Upper lobe of right lung (tissue), 1 donor: Measurements from ENCODE around the gene OR6K2. TPM values are rescaled to one million over a fixed set of nuclear protein-coding genes. Genes with fewer than 3 reads are reported as not detected.
"Not testable (repeated sequence)": the region's sequence is repeated elsewhere in the genome, so short reads cannot be mapped to it uniquely, and the experiment has no call there.

ENCODE experiments used
- ATAC-seq: fragments of 200-7000 bp; cut with Tn5 transposase; one replicate; pipeline ENCODE4 v1.9.1; 2020; ENCODE audit warnings: mild to moderate bottlenecking, moderate library complexity
- DNase-seq: peaks from one replicate; pipeline ENCODE4 v3.0.0-alpha.2; 2020
- H3K27ac ChIP-seq: fragments of 200-600 bp; one replicate; pipeline ENCODE4 v1.8.0; 2022
- H3K27me3 ChIP-seq: fragments of 200-600 bp; one replicate; pipeline ENCODE4 v1.8.0; 2022; ENCODE audit warnings: mild to moderate bottlenecking
- H3K36me3 ChIP-seq: fragments of 200-600 bp; one replicate; pipeline ENCODE4 v1.8.0; 2022
- H3K4me1 ChIP-seq: fragments of 200-600 bp; one replicate; pipeline ENCODE4 v1.8.0; 2022
- H3K4me3 ChIP-seq: fragments of 200-600 bp; one replicate; pipeline ENCODE4 v1.8.0; 2022; ENCODE audit warnings: mild to moderate bottlenecking
- H3K9me3 ChIP-seq: fragments of 200-600 bp; one replicate; pipeline ENCODE4 v1.8.0; 2022
- CTCF ChIP-seq: fragments of 200-600 bp; IDR thresholded peaks from one replicate; pipeline ENCODE4 v1.8.0; 2022; ENCODE audit warnings: antibody characterized with exemption
- intact Hi-C: fragments of 100-400 bp; cut with DNase I; formaldehyde crosslinking; loops from one replicate; pipeline ENCODE4 v1.11.0; 2022
- total RNA-seq: library from RNA; stranded (reverse); fragmentation: NEBNext Ultra II Directional; extraction: Animal tissue kit (Norgen Biotek cat#: 25700); gene quantifications from one replicate; pipeline ENCODE4 v1.2.1, GENCODE V29; 2021
- donor health status: DM: no; HTN: yes; CAD: no; lungs with severe emphysema.

Gene OR6K2
- total RNA-seq, 1 donor from 2014 or later = not detected

GRCh38 chr1:158714754-158715153, 14.3 kb upstream of the OR6K2 start:
- ATAC-seq = no peak
- Histone ChIP-seq H3K27ac (no peak overlapping the region), H3K36me3 (no peaks in the 10 kb centered on the region), H3K4me3 (no peak overlapping the region), H3K4me1 (no peaks in the 10 kb centered on the region), H3K9me3 (no peaks in the 10 kb centered on the region), H3K27me3 (no peaks in the 10 kb centered on the region)
- intact Hi-C loops = no loop called here
- no peak for TF ChIP-seq CTCF
- no peak for DNase-seq

- Histone ChIP-seq H3K9me3 (no peaks in the 10 kb centered on the region), H3K4me1 (no peaks in the 10 kb centered on the region), H3K27ac (no peak overlapping the region), H3K27me3 (no peaks in the 10 kb centered on the region), H3K36me3 (no peaks in the 10 kb centered on the region), H3K4me3 (no peak overlapping the region)
- intact Hi-C loops = no loop called here
- DNase-seq (no peak), ATAC-seq (no peak)
- TF ChIP-seq CTCF = no peak
These were observed 10.6 kb upstream of the OR6K2 start for GRCh38 chr1:158711098-158711497.

- H3K27me3 ChIP-seq = no peaks in the 10 kb centered on the region
- H3K27ac ChIP-seq = no peak overlapping the region
- no peaks in the 10 kb centered on the region for H3K36me3 ChIP-seq
- DNase-seq (no peak), ATAC-seq (no peak)
- H3K4me1 ChIP-seq = no peaks in the 10 kb centered on the region
- intact Hi-C loops = no loop called here
- no peak for TF ChIP-seq CTCF
- H3K9me3 ChIP-seq = no peaks in the 10 kb centered on the region
- H3K4me3 ChIP-seq = no peak overlapping the region
These were observed 5.6 kb upstream of the OR6K2 start for GRCh38 chr1:158706096-158706495.

- no peak for TF ChIP-seq CTCF
- DNase-seq = no peak
These were observed 5.9 kb downstream of the OR6K2 start for GRCh38 chr1:158694596-158694995.

GRCh38 chr1:158692356-158692755, 8.1 kb downstream of the OR6K2 start:
- H3K36me3 ChIP-seq = no peaks in the 10 kb centered on the region
- H3K9me3 ChIP-seq = no peaks in the 10 kb centered on the region
- ATAC-seq (no peak), DNase-seq (no peak)
- H3K27ac ChIP-seq = no peak overlapping the region
- H3K27me3 ChIP-seq = no peaks in the 10 kb centered on the region
- no peaks in the 10 kb centered on the region for H3K4me1 ChIP-seq
- no peak overlapping the region for H3K4me3 ChIP-seq
- TF ChIP-seq CTCF = no peak
- intact Hi-C loops = no loop called here

More at GRCh38 chr1:158694596-158694995, 5.9 kb downstream of the OR6K2 start:
- intact Hi-C loops = no loop called here
- no peaks in the 10 kb centered on the region for H3K27me3 ChIP-seq
- no peak overlapping the region for H3K4me3 ChIP-seq
- H3K9me3 ChIP-seq = no peaks in the 10 kb centered on the region
- H3K27ac ChIP-seq = no peak overlapping the region
- no peak for ATAC-seq
- no peaks in the 10 kb centered on the region for H3K4me1 ChIP-seq
- H3K36me3 ChIP-seq = no peaks in the 10 kb centered on the region

GRCh38 chr1:158691907-158692306, 8.5 kb downstream of the OR6K2 start:
- Histone ChIP-seq H3K4me3 (no peak overlapping the region), H3K27ac (no peak overlapping the region), H3K9me3 (no peaks in the 10 kb centered on the region), H3K27me3 (no peaks in the 10 kb centered on the region), H3K36me3 (no peaks in the 10 kb centered on the region), H3K4me1 (no peaks in the 10 kb centered on the region)
- DNase-seq (no peak), ATAC-seq (no peak)
- TF ChIP-seq CTCF = no peak
- intact Hi-C loops = no loop called here

- H3K27ac ChIP-seq, H3K4me3 ChIP-seq, DNase-seq, H3K9me3 ChIP-seq, ATAC-seq, intact Hi-C loops, H3K36me3 ChIP-seq, H3K27me3 ChIP-seq, H3K4me1 ChIP-seq: not testable (repeated sequence)
These were observed 9.3 kb downstream of the OR6K2 start for GRCh38 chr1:158691149-158691548.
